GM12878 (cell line): Measurements from ENCODE around the gene LYRM4. TPM values are rescaled to one million over a fixed set of nuclear protein-coding genes. Genes with fewer than 3 reads are reported as not detected.

Source experiments
- ATAC-seq: fragments of 200-7000 bp; cut with Tn5 transposase; 3 replicates; pipeline ENCODE4 v1.9.1; 2020; ENCODE audit warnings: mild to moderate bottlenecking, moderate library complexity
- BruUV-seq: library from RNA; stranded (reverse); fragments of 400-500 nt; replicated peaks from 2 replicates; lab custom pipeline; 2021; lab: Mats Ljungman, UMichigan
- CTCF ChIA-PET: fragments of 300-600 bp; sonication (Branson Sonifier 250); formaldehyde crosslinking; extraction: SDS; loops from one replicate; lab custom pipeline; 2021; ENCODE audit warnings: inconsistent platforms; lab: Yijun Ruan, JAX
- POLR2A ChIA-PET: fragments of 350-600 bp; formaldehyde crosslinking; extraction: SDS; loops from one replicate; lab custom pipeline; 2021; ENCODE audit warnings: inconsistent platforms; lab: Charles Lee
- RAD21 ChIA-PET: fragments of 300-600 bp; sonication (Branson Sonifier 250); formaldehyde crosslinking; loops from one replicate; lab custom pipeline; 2023; ENCODE audit warnings: antibody characterized with exemption; ENCODE audit not compliant: unreplicated experiment; lab: Charles Lee
- SMC1A ChIA-PET: fragments of 300-600 bp; sonication (Branson Sonifier 250); formaldehyde crosslinking; loops from one replicate; lab custom pipeline; 2023; ENCODE audit not compliant: unreplicated experiment, uncharacterized antibody; lab: Charles Lee
- DNase-seq: peaks from one replicate; pipeline ENCODE4 v3.0.0-alpha.2; 2011; ENCODE audit warnings: low read depth, low spot score
- FAIRE-seq: peaks from 3 replicates; lab custom pipeline; 2011; peaks lifted over from hg19 to GRCh38; lab: Jason Lieb, UNC
- H2AFZ ChIP-seq: 2 replicates; pipeline ENCODE4 v1.6.0; 2011; ENCODE audit warnings: low read depth, low read length, control low read depth; ENCODE audit not compliant: control insufficient read depth
- H3K27ac ChIP-seq: 2 replicates; pipeline ENCODE4 v1.5.1; 2011; ENCODE audit warnings: control low read depth; ENCODE audit not compliant: control insufficient read depth, insufficient read depth
- H3K27me3 ChIP-seq, 2 experiments: replicated peaks in 1 of 2; 2 replicates each; pipeline versions ENCODE4 v1.6.0 to v1.6.1; 2011; ENCODE audit warnings: low read length in 1 of 2; ENCODE audit not compliant: control insufficient read depth in 2 of 2, insufficient read depth in 2 of 2
- H3K36me3 ChIP-seq, 2 experiments: 2 replicates each; pipeline ENCODE4 v1.5.1; 2011; ENCODE audit warnings: low read length in 1 of 2; ENCODE audit not compliant: control insufficient read depth in 2 of 2, insufficient read depth in 2 of 2
- H3K4me1 ChIP-seq: 2 replicates; pipeline ENCODE4 v1.6.1; 2011; ENCODE audit warnings: mild to moderate bottlenecking, low read length, moderate library complexity, mixed read lengths; ENCODE audit not compliant: control insufficient read depth, insufficient read depth
- H3K4me2 ChIP-seq: 2 replicates; pipeline ENCODE4 v1.6.0; 2011; ENCODE audit warnings: control low read depth; ENCODE audit not compliant: control insufficient read depth, insufficient read depth
- H3K4me3 ChIP-seq: fragments of 200-600 bp; sonication (generic); 2 replicates; pipeline ENCODE4 v1.5.1; 2016
- H3K79me2 ChIP-seq: 2 replicates; pipeline ENCODE4 v1.6.0; 2011; ENCODE audit warnings: low read length; ENCODE audit not compliant: control insufficient read depth, insufficient read depth
- H3K9ac ChIP-seq: 2 replicates; pipeline ENCODE4 v1.8.0; 2011; ENCODE audit warnings: low read length, control low read depth, mixed read lengths; ENCODE audit not compliant: control insufficient read depth, insufficient read depth
- H3K9me3 ChIP-seq: replicated peaks from 3 replicates; pipeline ENCODE4 v1.5.1; 2011; ENCODE audit warnings: mild to moderate bottlenecking, low read length; ENCODE audit not compliant: control insufficient read depth, insufficient read depth
- H4K20me1 ChIP-seq: 2 replicates; pipeline ENCODE4 v1.6.0; 2011; ENCODE audit not compliant: control insufficient read depth, insufficient read depth
- ATF7 ChIP-seq: fragments of 450-650 bp; IDR thresholded peaks from 2 replicates; pipeline ENCODE4 v1.6.1; 2016; ENCODE audit warnings: low read depth, mild to moderate bottlenecking
- BHLHE40 ChIP-seq, 2 experiments: fragments of 450-650 bp in 1 of 2; IDR thresholded peaks; 2 replicates each; pipeline ENCODE4 v1.6.1; 2011 to 2017; ENCODE audit warnings: low read depth in 2 of 2, borderline replicate concordance in 1 of 2, improper control_type of control experiment in 1 of 2, low read length in 1 of 2, mild to moderate bottlenecking in 1 of 2
- EP300 ChIP-seq, 2 experiments: fragments of 150-350 bp in 1 of 2; IDR thresholded peaks; 2 replicates each; pipeline ENCODE4 v1.6.1; 2011 to 2012; ENCODE audit warnings: low read depth in 2 of 2, low read length in 2 of 2, borderline replicate concordance in 1 of 2, improper control_type of control experiment in 1 of 2, inconsistent platforms in 1 of 2; ENCODE audit not compliant: control insufficient read depth in 1 of 2
- ETV6 ChIP-seq, 2 experiments: fragments of 450-650 bp in 1 of 2; IDR thresholded peaks in 1 of 2; conservative IDR thresholded peaks in 1 of 2; 2 replicates each; pipeline ENCODE4 v1.6.1; 2014; ENCODE audit warnings: antibody characterized with exemption in 1 of 2, borderline replicate concordance in 1 of 2, low read depth in 1 of 2, mild to moderate bottlenecking in 1 of 2, moderate library complexity in 1 of 2
- HDAC2 ChIP-seq: fragments of 200-600 bp; sonication (generic); IDR thresholded peaks from 2 replicates; pipeline ENCODE4 v1.6.1; 2017
- HDGF ChIP-seq: fragments of 450-650 bp; IDR thresholded peaks from 2 replicates; pipeline ENCODE4 v1.6.1; 2016; ENCODE audit warnings: antibody characterized with exemption
- KAT2A ChIP-seq: conservative IDR thresholded peaks from 2 replicates; pipeline ENCODE4 v1.6.1; 2011; ENCODE audit warnings: low read depth, low read length; ENCODE audit not compliant: control insufficient read depth
- RBBP5 ChIP-seq: fragments of 200-600 bp; sonication (generic); conservative IDR thresholded peaks from 2 replicates; pipeline ENCODE4 v1.6.1; 2016
- RELA ChIP-seq: fragments of 450-650 bp; IDR thresholded peaks from 2 replicates; pipeline ENCODE4 v1.8.0; 2014; ENCODE audit warnings: borderline replicate concordance; ENCODE audit not compliant: partially characterized antibody
- YY1 ChIP-seq: IDR thresholded peaks from 2 replicates; pipeline ENCODE4 v1.6.1; 2011; ENCODE audit warnings: low read depth, mild to moderate bottlenecking, low read length
- ZNF207 ChIP-seq: fragments of 450-650 bp; IDR thresholded peaks from 2 replicates; pipeline ENCODE4 v1.6.1; 2014; ENCODE audit warnings: antibody characterized with exemption, mild to moderate bottlenecking, borderline replicate concordance
- WGBS: methylation state at CpG from one replicate; pipeline ENCODE4 v1.1.6; 2016; ENCODE audit warnings: low lambda C conversion rate; ENCODE audit not compliant: insufficient replicate concordance, insufficient coverage; ENCODE audit errors: missing lambda C conversion rate; 5-methylcytosine and 5-hydroxymethylcytosine counted together
- in situ Hi-C: fragments of 300-500 bp; cut with MboI; formaldehyde crosslinking; loops from 9 replicates; pipeline ENCODE4 v1.14.3; 2018; ENCODE audit warnings: mixed read lengths
- intact Hi-C: fragments of 100-400 bp; cut with micrococcal nuclease; formaldehyde crosslinking; loops from one replicate; pipeline ENCODE4 v1.14.2; 2022; ENCODE audit not compliant: unreplicated experiment
- polyA plus RNA-seq, 11 experiments: library from polyadenylated mRNA; depleted of rRNA in 4 of 11; unstranded in 6 of 11; stranded (reverse) in 5 of 11; fragments of >200 nt; fragmentation: Nextera tagmentation in 4 of 11; fragmentation: Illumina TruSeq in 1 of 11; extraction: Ambion mirVana in 4 of 11; extraction: Trizol in 1 of 11; gene quantifications; 1 replicate in 1 of 11; 2 replicates in 10 of 11; pipeline versions ENCODE4 v1.2.1 to v1.2.3, GENCODE V29; 2011 to 2016; ENCODE audit warnings: inconsistent platforms in 2 of 11, missing spikeins in 2 of 11, low read depth in 1 of 11
- total RNA-seq, 4 experiments: library from RNA; depleted of rRNA in 3 of 4; stranded (reverse); fragments of >200 nt in 3 of 4; fragmentation: Illumina TruSeq in 1 of 4; extraction: Trizol in 1 of 4; gene quantifications; 2 replicates each; pipeline versions ENCODE4 v1.2.1 to v1.2.3, GENCODE V29; 2013 to 2021
- TF ChIP-seq, protein P1 (sequence below): fragments of 150-350 bp; IDR thresholded peaks from 2 replicates; pipeline ENCODE4 v1.6.1; 2016; ENCODE audit warnings: low read depth, low read length
- TF ChIP-seq, protein P2 (sequence below): IDR thresholded peaks from 2 replicates; pipeline ENCODE4 v1.6.1; 2012; ENCODE audit warnings: low read depth, low read length, improper control_type of control experiment

Gene LYRM4
- total and polyA plus RNA-seq, 10 of the 15 experiments (the other 5 are each of a cell fraction or from before 2014, with no cell fraction given): 32.7 to 66.8 (median 44.0) TPM

DNA sequence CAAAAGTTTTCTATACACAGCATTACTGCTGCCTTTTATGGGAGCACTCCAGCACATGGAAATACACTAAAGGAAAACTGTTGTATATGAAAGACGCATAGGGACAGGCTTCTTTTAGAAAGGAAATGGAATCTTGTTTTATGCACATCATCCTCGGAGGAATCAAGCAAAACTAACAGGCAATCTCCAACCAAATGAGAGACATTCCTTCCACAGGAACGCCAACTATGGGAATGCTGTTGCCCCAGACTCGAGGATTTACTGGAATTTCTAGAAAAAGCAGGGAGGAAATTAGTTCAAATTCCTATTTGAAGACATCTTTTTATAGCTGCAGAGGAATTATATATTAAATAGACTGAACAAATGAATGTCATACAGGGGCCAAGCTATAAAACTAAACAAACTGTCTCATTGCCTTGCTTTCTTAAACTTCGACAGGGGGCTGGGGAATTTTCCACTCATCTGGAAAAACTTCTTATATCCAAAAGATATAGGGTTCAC, 52.2 kb downstream of the LYRM4 start:
- intact Hi-C loops: no loop called here
- TF ChIP-seq, protein P1, sequence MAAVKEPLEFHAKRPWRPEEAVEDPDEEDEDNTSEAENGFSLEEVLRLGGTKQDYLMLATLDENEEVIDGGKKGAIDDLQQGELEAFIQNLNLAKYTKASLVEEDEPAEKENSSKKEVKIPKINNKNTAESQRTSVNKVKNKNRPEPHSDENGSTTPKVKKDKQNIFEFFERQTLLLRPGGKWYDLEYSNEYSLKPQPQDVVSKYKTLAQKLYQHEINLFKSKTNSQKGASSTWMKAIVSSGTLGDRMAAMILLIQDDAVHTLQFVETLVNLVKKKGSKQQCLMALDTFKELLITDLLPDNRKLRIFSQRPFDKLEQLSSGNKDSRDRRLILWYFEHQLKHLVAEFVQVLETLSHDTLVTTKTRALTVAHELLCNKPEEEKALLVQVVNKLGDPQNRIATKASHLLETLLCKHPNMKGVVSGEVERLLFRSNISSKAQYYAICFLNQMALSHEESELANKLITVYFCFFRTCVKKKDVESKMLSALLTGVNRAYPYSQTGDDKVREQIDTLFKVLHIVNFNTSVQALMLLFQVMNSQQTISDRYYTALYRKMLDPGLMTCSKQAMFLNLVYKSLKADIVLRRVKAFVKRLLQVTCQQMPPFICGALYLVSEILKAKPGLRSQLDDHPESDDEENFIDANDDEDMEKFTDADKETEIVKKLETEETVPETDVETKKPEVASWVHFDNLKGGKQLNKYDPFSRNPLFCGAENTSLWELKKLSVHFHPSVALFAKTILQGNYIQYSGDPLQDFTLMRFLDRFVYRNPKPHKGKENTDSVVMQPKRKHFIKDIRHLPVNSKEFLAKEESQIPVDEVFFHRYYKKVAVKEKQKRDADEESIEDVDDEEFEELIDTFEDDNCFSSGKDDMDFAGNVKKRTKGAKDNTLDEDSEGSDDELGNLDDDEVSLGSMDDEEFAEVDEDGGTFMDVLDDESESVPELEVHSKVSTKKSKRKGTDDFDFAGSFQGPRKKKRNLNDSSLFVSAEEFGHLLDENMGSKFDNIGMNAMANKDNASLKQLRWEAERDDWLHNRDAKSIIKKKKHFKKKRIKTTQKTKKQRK: no peak
- TF ChIP-seq, all 136 proteins: peak for 0
- H3K9ac ChIP-seq: no peak overlapping the region
- FAIRE-seq: no peak
- no peak for ATAC-seq
- no peak overlapping the region for H3K4me3 ChIP-seq
- CTCF ChIA-PET: interaction anchor here (1.9 kb wide), 1 partner anchor 65 kb away, joined by 8 read pairs; no protein-coding TSS in a partner anchor
- SMC1A ChIA-PET: interaction anchor here (0.9 to 1.8 kb wide), 2 partner anchors 29 to 65 kb away, joined by 3 to 5 read pairs; no protein-coding TSS in a partner anchor
- in situ Hi-C loops: no loop called here
- no peaks in the 10 kb centered on the region for H3K9me3 ChIP-seq
- H4K20me1 ChIP-seq: no peaks in the 10 kb centered on the region
- no peaks in the 10 kb centered on the region for H3K4me1 ChIP-seq
- H3K79me2 ChIP-seq: no peaks in the 10 kb centered on the region; the same call in 1 of the 2 replicates
- 64% methylated on average over 5 of the region's 5 CpGs for WGBS
- H2AFZ ChIP-seq: no peak overlapping the region
- no peaks in the 10 kb centered on the region for H3K27me3 ChIP-seq
- BruUV-seq: no TSS peak
- H3K27ac ChIP-seq: no peak overlapping the region
- RAD21 ChIA-PET: no interaction called here
- no peak overlapping the region for H3K4me2 ChIP-seq
- no peak for DNase-seq
- H3K36me3 ChIP-seq: no peaks in the 10 kb centered on the region; a peak in 2 of 4 replicates
- POLR2A ChIA-PET: no interaction called here

DNA sequence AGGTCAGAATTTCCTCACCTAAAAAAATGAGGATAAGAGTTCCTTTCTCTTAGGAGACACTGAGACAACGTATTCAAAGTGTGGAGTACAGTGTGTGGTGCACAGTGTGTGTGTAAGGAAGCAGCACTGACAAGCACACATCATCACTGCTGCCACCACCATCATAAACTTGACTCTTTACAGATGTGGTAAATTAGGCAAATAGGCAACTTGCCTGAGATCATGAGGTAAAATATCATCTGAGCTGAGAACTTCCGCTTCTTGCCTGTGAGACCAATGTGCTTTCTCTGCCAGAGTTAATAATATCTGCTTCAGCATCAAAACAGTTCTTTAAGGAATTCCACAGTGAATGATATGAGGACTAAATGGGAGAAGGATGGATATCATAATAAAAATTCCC, 52.7 kb downstream of the LYRM4 start:
- ChIA-PET RAD21 (no interaction called here), POLR2A (no interaction called here), CTCF (interaction anchor here (1.1 to 1.9 kb wide), 3 partner anchors 64 to 170 kb away, joined by 3 to 8 read pairs (median 3); no protein-coding TSS in a partner anchor), SMC1A (interaction anchor here (0.9 to 1.8 kb wide), 4 partner anchors 29 to 64 kb away, joined by 3 to 7 read pairs (median 4); no protein-coding TSS in a partner anchor)
- intact Hi-C loops: no loop called here
- H3K4me2 ChIP-seq: no peak overlapping the region
- no peaks in the 10 kb centered on the region; the same call in 1 of the 2 replicates for H3K79me2 ChIP-seq
- peak overlapping the region; percentile 26 for H2AFZ ChIP-seq
- H3K9me3 ChIP-seq: no peaks in the 10 kb centered on the region
- no peaks in the 10 kb centered on the region for H4K20me1 ChIP-seq
- no peaks in the 10 kb centered on the region for H3K27me3 ChIP-seq
- in situ Hi-C loops: no loop called here
- DNase-seq (no peak), FAIRE-seq (no peak), ATAC-seq (no peak)
- peak overlapping the region; percentile 16; the same call in 1 of the 2 replicates for H3K27ac ChIP-seq
- no peak overlapping the region for H3K9ac ChIP-seq
- TF ChIP-seq, protein P2, sequence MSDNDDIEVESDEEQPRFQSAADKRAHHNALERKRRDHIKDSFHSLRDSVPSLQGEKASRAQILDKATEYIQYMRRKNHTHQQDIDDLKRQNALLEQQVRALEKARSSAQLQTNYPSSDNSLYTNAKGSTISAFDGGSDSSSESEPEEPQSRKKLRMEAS: no peak
- TF ChIP-seq EP300 (IDR thresholded peaks at IDR 0.05; ENCODE audit: borderline replicate concordance in 1 of 2, control insufficient read depth in 1 of 2, low read depth in 2 of 2, low read length in 2 of 2): no peak
- no peak for TF ChIP-seq HDAC2
- TF ChIP-seq KAT2A: no peak
- TF ChIP-seq RBBP5: no peak
- no peak for TF ChIP-seq ATF7
- no peak for TF ChIP-seq YY1
- TF ChIP-seq ZNF207: no peak
- no peak for TF ChIP-seq BHLHE40 (IDR thresholded peaks at IDR 0.05; ENCODE audit: borderline replicate concordance in 1 of 2, low read depth in 2 of 2, low read length in 1 of 2)
- TF ChIP-seq ETV6 (conservative IDR thresholded peaks at IDR 0.05 in 1 of 2, IDR thresholded peaks at IDR 0.05 in 1 of 2; ENCODE audit: borderline replicate concordance in 1 of 2, low read depth in 1 of 2): no peak
- no peak for TF ChIP-seq RELA
- TF ChIP-seq HDGF: no peak
- no peaks in the 10 kb centered on the region; a peak in 2 of 4 replicates for H3K36me3 ChIP-seq
- H3K4me3 ChIP-seq: no peak overlapping the region
- no peaks in the 10 kb centered on the region for H3K4me1 ChIP-seq
- no TSS peak for BruUV-seq
- WGBS: 100% methylated on average over 2 of the region's 2 CpGs
